ENCODE data around the gene TUBGCP2. TPM values are rescaled to one million over a fixed set of nuclear protein-coding genes. Genes with fewer than 3 reads are reported as not detected.
"Not testable (repeated sequence)": the region's sequence is repeated elsewhere in the genome, so short reads cannot be mapped to it uniquely, and the experiment has no call there.

Gene TUBGCP2
- total RNA-seq, 1 donor, result 66.9 TPM

DNA sequence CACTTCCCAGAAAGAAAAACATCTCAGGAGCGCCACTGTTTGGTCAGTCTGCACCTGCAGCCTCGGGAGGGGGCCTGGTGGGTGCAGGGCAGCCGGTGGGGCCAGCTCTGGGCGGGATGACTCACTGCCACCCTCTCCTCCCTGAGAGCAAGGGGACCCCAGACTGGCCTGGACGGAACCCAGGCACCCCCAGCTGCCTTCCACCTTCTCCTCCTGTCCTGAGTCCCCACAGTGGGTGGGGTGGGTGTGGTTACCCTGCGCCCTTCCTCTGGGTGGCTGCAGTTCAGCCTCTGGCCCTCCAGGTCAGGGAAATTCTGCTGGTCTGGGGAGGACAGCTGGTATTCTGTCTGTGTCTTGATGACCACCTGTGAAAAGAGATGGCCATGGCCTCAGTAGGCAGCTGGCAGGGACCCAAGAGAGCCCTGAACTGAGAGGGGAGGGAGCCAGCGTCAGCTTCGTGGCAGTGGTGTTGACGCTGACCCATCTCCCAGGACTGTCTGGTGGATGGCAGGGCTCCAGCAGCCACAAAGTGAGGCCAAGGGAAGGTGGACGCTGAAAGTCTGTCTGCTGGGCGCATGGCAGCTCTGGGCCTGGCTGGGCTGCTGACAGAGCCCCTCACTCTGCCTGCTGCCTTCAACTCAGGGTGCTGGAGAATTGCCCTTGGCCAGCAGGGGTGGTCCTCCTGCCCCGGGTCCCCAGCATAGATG is 19.1 kb upstream of the TUBGCP2 start:
- no peak for DNase-seq (ENCODE audit: low read depth)
- TF ChIP-seq, protein P1, sequence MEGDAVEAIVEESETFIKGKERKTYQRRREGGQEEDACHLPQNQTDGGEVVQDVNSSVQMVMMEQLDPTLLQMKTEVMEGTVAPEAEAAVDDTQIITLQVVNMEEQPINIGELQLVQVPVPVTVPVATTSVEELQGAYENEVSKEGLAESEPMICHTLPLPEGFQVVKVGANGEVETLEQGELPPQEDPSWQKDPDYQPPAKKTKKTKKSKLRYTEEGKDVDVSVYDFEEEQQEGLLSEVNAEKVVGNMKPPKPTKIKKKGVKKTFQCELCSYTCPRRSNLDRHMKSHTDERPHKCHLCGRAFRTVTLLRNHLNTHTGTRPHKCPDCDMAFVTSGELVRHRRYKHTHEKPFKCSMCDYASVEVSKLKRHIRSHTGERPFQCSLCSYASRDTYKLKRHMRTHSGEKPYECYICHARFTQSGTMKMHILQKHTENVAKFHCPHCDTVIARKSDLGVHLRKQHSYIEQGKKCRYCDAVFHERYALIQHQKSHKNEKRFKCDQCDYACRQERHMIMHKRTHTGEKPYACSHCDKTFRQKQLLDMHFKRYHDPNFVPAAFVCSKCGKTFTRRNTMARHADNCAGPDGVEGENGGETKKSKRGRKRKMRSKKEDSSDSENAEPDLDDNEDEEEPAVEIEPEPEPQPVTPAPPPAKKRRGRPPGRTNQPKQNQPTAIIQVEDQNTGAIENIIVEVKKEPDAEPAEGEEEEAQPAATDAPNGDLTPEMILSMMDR (IDR thresholded peaks at IDR 0.05; ENCODE audit: insufficient read depth, low read depth, low read length), result no peak

DNA sequence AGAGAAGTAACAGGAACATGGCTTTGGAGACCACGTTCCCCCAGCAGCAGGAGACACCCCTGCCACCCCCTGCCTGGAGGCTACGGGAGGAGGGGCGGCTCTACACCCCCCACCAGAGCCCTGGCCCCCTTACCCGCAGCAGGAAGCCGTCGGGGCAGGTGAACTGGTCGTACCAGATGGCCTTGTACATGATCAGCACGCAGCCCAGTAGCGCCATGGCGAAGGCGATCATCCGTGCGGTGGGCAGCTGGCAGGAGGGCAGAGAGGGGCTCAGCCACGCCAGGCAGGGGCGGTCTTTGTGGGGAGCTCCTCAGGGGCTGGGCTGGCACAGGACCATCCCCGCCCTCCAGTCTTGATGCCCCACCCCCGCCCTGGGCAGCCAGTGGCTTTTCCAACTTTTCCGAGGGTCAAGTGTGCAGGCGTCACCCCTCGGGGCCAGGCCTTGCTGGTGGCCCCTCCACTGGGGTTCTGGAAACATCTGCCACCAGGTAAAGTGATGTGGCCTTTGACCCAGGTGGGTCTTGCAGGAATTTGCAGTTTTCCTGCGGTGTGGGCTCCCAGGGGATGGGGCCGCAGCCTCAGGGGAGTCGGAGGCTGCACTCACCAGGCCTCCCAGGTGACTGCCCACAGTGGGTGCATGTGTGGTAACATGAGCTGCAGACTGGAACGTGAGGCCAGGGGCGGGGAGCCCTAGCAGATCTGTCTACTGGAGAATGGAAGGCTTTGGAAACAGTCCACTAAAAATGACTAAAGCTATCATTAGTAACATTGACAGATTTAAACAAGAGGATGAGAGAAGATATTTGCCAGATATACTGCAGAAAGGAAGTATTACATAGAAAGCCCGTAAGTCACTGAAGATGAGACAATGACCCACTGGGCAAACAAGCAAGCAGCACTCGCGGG is 18.3 kb upstream of the TUBGCP2 start:
- TF ChIP-seq, protein P1 (IDR thresholded peaks at IDR 0.05; ENCODE audit: insufficient read depth, low read depth, low read length), result no peak
- DNase-seq (ENCODE audit: low read depth), result peak; percentile 8
- H3K4me3 ChIP-seq (ENCODE audit: low read depth, low read length), result no peak overlapping the region

More for the DNA sequence above, 19.1 kb upstream of the TUBGCP2 start:
- H3K4me3 ChIP-seq (ENCODE audit: low read depth, low read length), result no peak overlapping the region

DNA sequence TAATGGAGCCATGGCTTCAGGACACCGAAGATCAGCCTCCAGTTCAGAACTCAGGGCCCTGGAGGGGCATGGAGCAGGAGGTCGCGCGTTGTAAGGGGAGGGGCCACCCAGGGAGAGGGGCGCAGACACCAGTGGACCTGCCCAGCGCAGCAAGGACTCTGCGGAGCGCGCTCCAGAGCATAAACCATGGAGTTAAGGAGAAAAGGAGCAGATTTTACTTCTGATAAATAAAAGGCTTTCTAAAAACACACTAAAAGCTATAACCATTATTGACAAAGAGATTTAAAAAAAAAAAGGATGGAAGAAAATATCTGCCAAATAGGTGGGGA is 17.5 kb upstream of the TUBGCP2 start:
- TF ChIP-seq, protein P1 (IDR thresholded peaks at IDR 0.05; ENCODE audit: insufficient read depth, low read depth, low read length), result no peak
- DNase-seq (ENCODE audit: low read depth), result no peak
- H3K4me3 ChIP-seq (ENCODE audit: low read depth, low read length), result peak overlapping the region; percentile 59

DNA sequence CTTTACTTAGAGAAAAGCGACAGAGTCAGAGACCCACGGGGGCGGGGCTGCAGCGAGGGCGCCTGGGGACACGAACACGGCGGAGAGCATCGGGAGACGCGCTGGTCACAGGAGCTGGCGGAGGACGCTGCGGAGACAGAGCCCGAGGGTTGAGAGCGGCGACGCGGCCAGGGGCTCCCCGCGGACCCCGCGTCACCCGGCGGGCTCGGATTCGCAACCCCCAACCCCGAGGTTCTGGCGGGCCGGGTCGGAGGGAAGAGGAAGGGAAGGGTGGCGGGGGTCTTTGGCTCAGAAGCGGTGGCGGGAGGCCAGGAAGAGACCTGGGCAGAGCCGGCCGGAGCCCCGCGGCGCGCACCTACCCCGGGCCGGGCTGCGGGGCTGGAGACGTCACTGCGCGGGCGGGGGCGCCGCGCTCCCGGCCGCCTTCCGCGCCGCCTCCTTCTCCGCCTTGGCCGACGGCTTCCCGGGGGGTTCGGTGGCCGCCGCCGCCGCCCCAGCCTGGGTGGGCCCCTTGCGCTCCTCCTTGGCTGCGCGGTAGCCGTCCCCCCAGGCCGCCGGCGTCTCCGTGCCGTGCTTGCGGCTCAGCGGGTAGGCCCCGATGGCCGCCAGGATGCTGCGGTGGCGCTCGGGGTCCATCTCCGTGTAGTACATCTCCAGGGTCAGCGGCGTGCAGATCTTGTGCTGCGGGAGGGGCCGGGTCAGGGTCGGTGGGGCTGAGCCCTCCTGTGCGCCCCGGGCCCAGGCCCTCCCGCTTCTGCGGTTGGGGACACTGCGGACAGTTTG is 17.0 kb upstream of the TUBGCP2 start:
- DNase-seq (ENCODE audit: low read depth), result peak; percentile 21
- TF ChIP-seq, protein P1 (IDR thresholded peaks at IDR 0.05; ENCODE audit: insufficient read depth, low read depth, low read length), result no peak
- H3K4me3 ChIP-seq (ENCODE audit: low read depth, low read length), result peak overlapping the region; percentile 59

DNA sequence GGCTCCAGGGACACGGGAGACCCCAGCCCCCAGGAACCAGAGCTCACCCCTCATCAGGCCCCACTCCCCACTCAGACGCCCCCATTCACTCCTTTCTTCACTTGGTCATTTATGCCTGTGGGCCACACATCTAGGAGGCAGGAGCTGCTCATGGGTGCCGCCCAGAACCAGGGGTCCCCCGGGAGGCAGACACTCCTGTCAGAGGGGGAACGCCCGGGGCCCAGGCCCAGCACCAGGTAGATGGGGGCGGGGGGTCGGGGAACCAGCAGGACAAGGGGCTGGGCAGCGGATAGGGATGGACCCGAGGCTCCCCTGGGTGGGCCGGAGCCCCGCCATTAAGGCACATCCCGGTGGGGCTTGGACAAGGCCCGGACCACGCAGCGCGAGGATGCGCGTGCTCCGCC is 16.2 kb upstream of the TUBGCP2 start:
- H3K4me3 ChIP-seq (ENCODE audit: low read depth, low read length), result peak overlapping the region; percentile 59
- no peak for DNase-seq (ENCODE audit: low read depth)
- TF ChIP-seq, protein P1 (IDR thresholded peaks at IDR 0.05; ENCODE audit: insufficient read depth, low read depth, low read length), result no peak

DNA sequence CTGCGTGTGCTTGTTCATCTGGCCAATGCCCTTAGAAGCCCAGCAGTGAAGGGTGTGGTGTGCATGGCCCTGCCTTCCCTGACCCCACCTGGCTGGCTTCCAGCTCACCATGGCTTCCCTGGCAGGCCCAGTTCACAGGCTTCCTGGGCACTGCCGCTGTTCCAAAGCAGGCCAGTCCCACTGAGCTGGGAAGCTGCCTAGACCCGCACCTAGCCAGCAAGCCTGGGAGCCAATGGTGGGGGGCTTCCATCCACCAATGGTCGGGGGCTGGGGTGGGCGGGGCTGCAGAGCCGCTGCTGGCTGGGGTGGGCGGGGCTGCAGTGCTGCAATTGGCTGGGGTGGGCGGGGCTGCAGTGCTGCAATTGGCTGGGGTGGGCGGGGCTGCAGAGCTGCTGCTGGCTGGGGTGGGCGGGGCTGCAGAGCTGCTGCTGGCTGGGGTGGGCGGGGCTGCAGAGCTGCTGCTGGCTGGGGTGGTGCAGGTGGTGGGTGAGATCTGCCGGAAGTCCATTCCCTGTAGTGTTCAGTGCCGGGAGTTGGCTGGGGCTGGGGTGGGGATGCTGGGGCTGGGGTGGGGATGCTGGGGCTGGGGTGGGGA is 15.6 kb upstream of the TUBGCP2 start:
- TF ChIP-seq, protein P1 (IDR thresholded peaks at IDR 0.05; ENCODE audit: insufficient read depth, low read depth, low read length), result no peak
- peak; percentile 76 for DNase-seq (ENCODE audit: low read depth)
- peak overlapping the region; percentile 58 for H3K4me3 ChIP-seq (ENCODE audit: low read depth, low read length)

DNA sequence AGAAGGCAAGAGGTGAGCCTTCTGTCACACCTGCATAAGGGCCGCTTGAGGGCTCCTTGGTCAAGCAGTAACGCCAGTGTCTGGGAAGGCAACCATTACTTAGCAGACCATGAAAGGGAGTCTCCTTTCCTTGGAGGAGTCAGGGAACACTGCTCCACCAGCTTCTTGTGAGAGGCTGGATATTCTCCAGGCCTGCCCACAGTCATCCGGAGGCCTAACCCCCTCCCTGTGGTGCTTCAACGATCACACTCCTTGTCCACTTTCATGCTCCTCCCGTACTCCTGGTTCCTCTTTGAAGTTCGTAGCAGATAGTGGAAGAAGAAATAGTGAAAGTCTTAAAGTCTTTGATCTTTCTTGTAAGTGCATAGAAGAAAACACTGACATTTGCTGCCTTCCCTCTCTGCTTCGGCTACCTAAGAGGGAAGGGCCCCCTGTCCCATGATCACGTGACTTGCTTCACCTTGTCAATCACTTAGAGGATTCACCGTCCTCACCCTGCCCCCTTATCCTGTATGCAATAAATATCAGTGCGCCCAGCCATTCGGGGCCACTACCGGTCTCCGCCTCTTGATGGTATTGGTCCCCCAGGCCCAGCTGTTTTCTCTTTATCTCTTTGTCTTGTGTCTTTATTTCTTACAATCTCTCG is 13.5 kb upstream of the TUBGCP2 start:
- not testable (repeated sequence) for DNase-seq (ENCODE audit: low read depth); H3K4me3 ChIP-seq (ENCODE audit: low read depth, low read length)

DNA sequence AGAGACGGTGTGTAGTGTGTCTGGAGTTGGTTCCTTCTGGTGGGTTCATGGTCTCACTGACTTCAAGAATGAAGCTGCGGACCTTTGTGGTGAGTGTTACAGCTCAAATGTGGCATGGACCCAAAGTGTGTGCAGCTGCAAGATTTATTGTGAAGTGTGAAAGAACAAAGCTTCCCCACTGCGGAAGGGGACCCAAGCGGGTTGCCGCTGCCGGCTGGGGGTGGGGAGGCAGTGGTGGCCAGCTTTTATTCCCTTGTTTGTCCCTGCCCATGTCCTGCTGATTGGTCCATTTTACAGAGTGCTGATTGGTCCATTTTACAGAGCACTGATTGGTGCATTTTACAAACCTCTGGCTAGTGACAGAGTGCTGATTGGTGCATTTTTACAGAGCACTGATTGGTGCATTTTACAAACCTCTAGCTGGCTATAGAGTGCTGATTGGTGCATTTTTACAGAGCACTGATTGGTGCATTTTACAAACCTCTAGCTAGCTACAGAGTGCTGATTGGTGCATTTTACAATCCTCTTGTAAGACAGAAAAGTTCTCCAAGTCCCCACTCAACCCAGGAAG is 12.3 kb upstream of the TUBGCP2 start:
- not testable (repeated sequence) for DNase-seq (ENCODE audit: low read depth)

More for the DNA sequence above, 12.3 kb upstream of the TUBGCP2 start:
- not testable (repeated sequence) for H3K4me3 ChIP-seq (ENCODE audit: low read depth, low read length)
